K562 (cell line): Measurements from ENCODE around the gene SKIC3. TPM values are rescaled to one million over a fixed set of nuclear protein-coding genes. Genes with fewer than 3 reads are reported as not detected.

Experiments used
- KAT7 ChIP-seq: sonication (generic); formaldehyde crosslinking; IDR thresholded peaks from 2 replicates; pipeline ENCODE4 v1.8.0; 2022; ENCODE audit warnings: missing genetic modification reagents, mild to moderate bottlenecking, borderline replicate concordance
- TAF1 ChIP-seq: IDR thresholded peaks from 2 replicates; pipeline ENCODE4 v1.6.1; 2011; ENCODE audit warnings: mild to moderate bottlenecking, low read length, moderate library complexity; ENCODE audit not compliant: insufficient read depth, control insufficient read depth, severe bottlenecking; ENCODE audit errors: extremely low read depth
- ZNF764 ChIP-seq: fragments of 250-450 bp; sonication (Bioruptor Pico); IDR thresholded peaks from 2 replicates; pipeline ENCODE4 v1.4.0; 2020; ENCODE audit warnings: low read depth, mild to moderate bottlenecking, moderate library complexity
- polyA plus RNA-seq, 8 experiments: library from polyadenylated mRNA; depleted of rRNA in 4 of 8; stranded (reverse) in 5 of 8; unstranded in 3 of 8; fragments of >200 nt; fragmentation: Nextera tagmentation in 2 of 8; fragmentation: Illumina TruSeq in 1 of 8; extraction: Ambion mirVana in 2 of 8; extraction: Trizol in 1 of 8; gene quantifications; 2 replicates each; pipeline versions ENCODE4 v1.2.1 to v1.2.3, GENCODE V29; 2011 to 2014; ENCODE audit warnings: inconsistent platforms in 1 of 8, missing spikeins in 1 of 8
- small RNA-seq: library from RNA; depleted of rRNA; stranded (forward); fragments of <200 nt; gene quantifications from one replicate; pipeline ENCODE3, GENCODE V24; 2014
- total RNA-seq, 7 experiments: library from RNA; depleted of rRNA in 6 of 7; stranded (reverse); fragments of >200 nt in 6 of 7; fragmentation: Illumina TruSeq in 2 of 7; extraction: Trizol in 2 of 7; gene quantifications; 2 replicates each; pipeline versions ENCODE4 v1.2.1 to v1.2.3, GENCODE V29; 2011 to 2021; ENCODE audit warnings: low replicate concordance in 1 of 7

Gene SKIC3
- total and polyA plus RNA-seq, 9 of the 15 experiments (the other 6 are each of a cell fraction or from before 2014, with no cell fraction given): 30.7 to 72.4 (median 44.1) TPM

GRCh38 chr5:95508550-95508949, 46.2 kb downstream of the SKIC3 start (continued):
- TF ChIP-seq ZNF764 (CRISPR knock-in tag): no peak
- no peak for TF ChIP-seq KAT7 (CRISPR knock-in tag)
- no peak for TF ChIP-seq TAF1

Small RNA genes within 50 kb of the gene (small RNA-seq; reads per million reads assigned to genes)
- not detected for gene RNU6-308P

Other genes starting within 250 kb of the SKIC3 start
- 0.09 TPM in 1 of 2 replicates, not detected in the other for gene FAM81B, start 163.6 kb downstream of the SKIC3 start, total RNA-seq (2014; rRNA removed)
- 0.25 and 0.70 TPM in 2 replicates for gene FAM81B, start 163.6 kb downstream of the SKIC3 start, total RNA-seq (2014; rRNA removed; fragmentation: Illumina TruSeq; extraction: Trizol)
- gene FAM81B, start 163.6 kb downstream of the SKIC3 start, total RNA-seq (2015; rRNA removed; fragmentation: Illumina TruSeq; extraction: Trizol): 0.19 TPM in 1 of 2 replicates, not detected in the other
- gene FAM81B, start 163.6 kb downstream of the SKIC3 start, total RNA-seq (2021): 0.36 TPM in 1 of 2 replicates, not detected in the other
- gene FAM81B, start 163.6 kb downstream of the SKIC3 start, polyA plus RNA-seq (2011; rRNA removed): 0.12 and 0.38 TPM in 2 replicates
- 0.29 and 0.64 TPM in 2 replicates for gene FAM81B, start 163.6 kb downstream of the SKIC3 start, polyA plus RNA-seq (2014; fragmentation: Illumina TruSeq; extraction: Trizol)
- under 1 TPM; 0.08 to 0.20 TPM for gene FAM81B, start 163.6 kb downstream of the SKIC3 start, polyA plus RNA-seq (2014; fragmentation: Nextera tagmentation; extraction: Ambion mirVana)
- 0.20 and 0.52 TPM in 2 replicates for gene FAM81B, start 163.6 kb downstream of the SKIC3 start, polyA plus RNA-seq (2014; rRNA removed)
- gene ARSK, start 124 bp upstream of the SKIC3 start, total RNA-seq (2014; rRNA removed): 5.2 and 6.4 TPM in 2 replicates
- 6.8 and 7.7 TPM in 2 replicates for gene ARSK, start 124 bp upstream of the SKIC3 start, total RNA-seq (2014; rRNA removed; fragmentation: Illumina TruSeq; extraction: Trizol)
- gene ARSK, start 124 bp upstream of the SKIC3 start, total RNA-seq (2015; rRNA removed; fragmentation: Illumina TruSeq; extraction: Trizol): 7.1 and 8.0 TPM in 2 replicates
- gene ARSK, start 124 bp upstream of the SKIC3 start, total RNA-seq (2021): 5.5 and 6.1 TPM in 2 replicates
- gene ARSK, start 124 bp upstream of the SKIC3 start, polyA plus RNA-seq (2011; rRNA removed): 6.6 and 9.4 TPM in 2 replicates
- gene ARSK, start 124 bp upstream of the SKIC3 start, polyA plus RNA-seq (2014; fragmentation: Illumina TruSeq; extraction: Trizol): 8.5 and 8.9 TPM in 2 replicates
- gene ARSK, start 124 bp upstream of the SKIC3 start, polyA plus RNA-seq (2014; fragmentation: Nextera tagmentation; extraction: Ambion mirVana): 1 to 10 TPM; 2.7 to 2.8 TPM
- 9.1 and 12.3 TPM in 2 replicates for gene ARSK, start 124 bp upstream of the SKIC3 start, polyA plus RNA-seq (2014; rRNA removed)
- gene GPR150, start 65.1 kb upstream of the SKIC3 start, total RNA-seq (2014; rRNA removed): not detected in 2 replicates
- not detected in 2 replicates for gene GPR150, start 65.1 kb upstream of the SKIC3 start, total RNA-seq (2014; rRNA removed; fragmentation: Illumina TruSeq; extraction: Trizol)
- gene GPR150, start 65.1 kb upstream of the SKIC3 start, total RNA-seq (2015; rRNA removed; fragmentation: Illumina TruSeq; extraction: Trizol): not detected in 2 replicates
- gene GPR150, start 65.1 kb upstream of the SKIC3 start, total RNA-seq (2021): not detected in 2 replicates
- not detected in 2 replicates for gene GPR150, start 65.1 kb upstream of the SKIC3 start, polyA plus RNA-seq (2011; rRNA removed)
- gene GPR150, start 65.1 kb upstream of the SKIC3 start, polyA plus RNA-seq (2014; fragmentation: Illumina TruSeq; extraction: Trizol): not detected in 2 replicates
- not detected for gene GPR150, start 65.1 kb upstream of the SKIC3 start, polyA plus RNA-seq (2014; fragmentation: Nextera tagmentation; extraction: Ambion mirVana)
- gene GPR150, start 65.1 kb upstream of the SKIC3 start, polyA plus RNA-seq (2014; rRNA removed): not detected in 2 replicates
- gene RFESD, start 91.8 kb upstream of the SKIC3 start, total RNA-seq (2014; rRNA removed): 59.6 and 62.3 TPM in 2 replicates
- 192 and 220 TPM in 2 replicates for gene RFESD, start 91.8 kb upstream of the SKIC3 start, total RNA-seq (2014; rRNA removed; fragmentation: Illumina TruSeq; extraction: Trizol)
- gene RFESD, start 91.8 kb upstream of the SKIC3 start, total RNA-seq (2015; rRNA removed; fragmentation: Illumina TruSeq; extraction: Trizol): 128 and 140 TPM in 2 replicates
- gene RFESD, start 91.8 kb upstream of the SKIC3 start, total RNA-seq (2021): 128 and 129 TPM in 2 replicates
- 106 and 218 TPM in 2 replicates for gene RFESD, start 91.8 kb upstream of the SKIC3 start, polyA plus RNA-seq (2011; rRNA removed)
- gene RFESD, start 91.8 kb upstream of the SKIC3 start, polyA plus RNA-seq (2014; fragmentation: Illumina TruSeq; extraction: Trizol): 120 and 129 TPM in 2 replicates
- gene RFESD, start 91.8 kb upstream of the SKIC3 start, polyA plus RNA-seq (2014; fragmentation: Nextera tagmentation; extraction: Ambion mirVana): 100 to 1,000 TPM; 506 to 600 TPM
- gene RFESD, start 91.8 kb upstream of the SKIC3 start, polyA plus RNA-seq (2014; rRNA removed): 102 and 125 TPM in 2 replicates
- gene SPATA9, start 128.0 kb upstream of the SKIC3 start, total RNA-seq (2014; rRNA removed): 0.24 TPM in 1 of 2 replicates, not detected in the other
- not detected in 2 replicates for gene SPATA9, start 128.0 kb upstream of the SKIC3 start, total RNA-seq (2014; rRNA removed; fragmentation: Illumina TruSeq; extraction: Trizol)
- 0.40 TPM in 1 of 2 replicates, not detected in the other for gene SPATA9, start 128.0 kb upstream of the SKIC3 start, total RNA-seq (2015; rRNA removed; fragmentation: Illumina TruSeq; extraction: Trizol)
- 0.11 TPM in 1 of 2 replicates, not detected in the other for gene SPATA9, start 128.0 kb upstream of the SKIC3 start, total RNA-seq (2021)
- 0.28 and 0.38 TPM in 2 replicates for gene SPATA9, start 128.0 kb upstream of the SKIC3 start, polyA plus RNA-seq (2011; rRNA removed)
- gene SPATA9, start 128.0 kb upstream of the SKIC3 start, polyA plus RNA-seq (2014; fragmentation: Illumina TruSeq; extraction: Trizol): 0.16 TPM in 1 of 2 replicates, not detected in the other
- gene SPATA9, start 128.0 kb upstream of the SKIC3 start, polyA plus RNA-seq (2014; fragmentation: Nextera tagmentation; extraction: Ambion mirVana): 1 to 10 TPM; 3.4 to 5.5 TPM
- gene SPATA9, start 128.0 kb upstream of the SKIC3 start, polyA plus RNA-seq (2014; rRNA removed): 0.05 and 0.16 TPM in 2 replicates
- 107 and 112 TPM in 2 replicates for gene RHOBTB3, start 176.4 kb upstream of the SKIC3 start, total RNA-seq (2014; rRNA removed)
- 142 and 164 TPM in 2 replicates for gene RHOBTB3, start 176.4 kb upstream of the SKIC3 start, total RNA-seq (2014; rRNA removed; fragmentation: Illumina TruSeq; extraction: Trizol)
- gene RHOBTB3, start 176.4 kb upstream of the SKIC3 start, total RNA-seq (2015; rRNA removed; fragmentation: Illumina TruSeq; extraction: Trizol): 133 and 143 TPM in 2 replicates
- 124 and 142 TPM in 2 replicates for gene RHOBTB3, start 176.4 kb upstream of the SKIC3 start, total RNA-seq (2021)
- gene RHOBTB3, start 176.4 kb upstream of the SKIC3 start, polyA plus RNA-seq (2011; rRNA removed): 128 and 166 TPM in 2 replicates
- 111 and 115 TPM in 2 replicates for gene RHOBTB3, start 176.4 kb upstream of the SKIC3 start, polyA plus RNA-seq (2014; fragmentation: Illumina TruSeq; extraction: Trizol)
- 10 to 100 TPM; 39.7 to 53.0 TPM for gene RHOBTB3, start 176.4 kb upstream of the SKIC3 start, polyA plus RNA-seq (2014; fragmentation: Nextera tagmentation; extraction: Ambion mirVana)
- gene RHOBTB3, start 176.4 kb upstream of the SKIC3 start, polyA plus RNA-seq (2014; rRNA removed): 78.4 and 81.2 TPM in 2 replicates